ENCODE data around the gene AKNA. TPM values are rescaled to one million over a fixed set of nuclear protein-coding genes. Genes with fewer than 3 reads are reported as not detected.

The AKNA gene
- total RNA-seq, 8 experiments from 2014 or later = 2.7 to 25.7 (median 10.8) TPM

- ATAC-seq (replicated peaks in 6 of 8) = no peak
- 63 to 100% (median 87%) methylated on average over 1 to 8 of the region's 8 CpGs; no CpG with 5 or more reads in 5 of the 10 experiments for WGBS, 10 experiments
- no peak overlapping the region for H3K27ac ChIP-seq
These were observed 9.8 kb downstream of the AKNA start for GRCh38 chr9:114378016-114378415.

DNA sequence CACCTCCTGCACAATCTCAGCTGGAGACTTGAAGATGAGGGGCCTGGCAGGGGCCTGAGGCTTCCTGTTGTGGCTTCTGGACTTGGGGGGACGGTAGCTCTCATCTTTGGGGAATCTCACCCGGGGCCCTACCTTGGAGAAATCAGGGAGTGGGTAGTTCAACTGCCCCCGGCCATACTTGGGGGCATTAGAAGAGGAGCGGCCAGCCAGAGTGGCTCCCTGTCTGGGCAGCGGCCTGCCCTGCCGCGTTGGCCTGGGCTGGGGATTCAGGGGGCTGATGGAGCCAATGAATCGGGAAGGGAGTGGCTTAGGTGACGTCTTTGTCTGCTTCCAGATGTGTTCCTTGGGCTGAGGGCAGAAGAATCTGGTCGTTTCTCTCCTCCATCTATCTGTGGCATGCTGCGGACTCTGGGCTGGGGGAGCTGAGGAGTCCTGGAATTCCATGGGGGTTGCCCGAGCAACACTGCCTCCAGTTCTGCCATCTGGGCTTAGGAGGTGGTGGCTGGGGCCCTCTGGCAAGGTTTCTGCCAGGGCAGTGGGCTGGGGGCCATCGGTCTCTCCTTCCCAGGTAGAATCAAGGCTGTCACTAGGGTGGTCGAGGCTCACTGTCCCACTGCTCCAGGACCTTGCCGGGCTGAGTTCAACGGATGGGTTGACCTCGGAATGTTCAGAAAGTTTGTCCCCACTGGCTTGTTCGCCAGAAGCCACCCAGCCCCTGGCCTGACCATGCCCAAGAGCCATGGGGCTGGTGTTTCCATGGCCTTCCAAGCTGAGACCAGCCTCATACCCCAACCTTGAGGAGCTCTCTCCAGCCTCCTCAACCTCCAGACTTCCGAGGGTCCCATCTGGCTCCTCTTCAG, 11.0 kb downstream of the AKNA start:
- Histone ChIP-seq H3K4me1 (replicated peaks in 1 of 2) (peaks cover 2% of the 10 kb centered on the region in 2 donors), H3K27ac (no peak overlapping the region), H3K4me3 (no peak overlapping the region)
- peak in 3 of 8 experiments; percentile 47 to 82 (median 51) for ATAC-seq (replicated peaks in 6 of 8)
- WGBS, 10 experiments = 79 to 100% (median 94%) methylated on average over 1 to 11 of the region's 19 CpGs; no CpG with 5 or more reads in 5 of the 10 experiments
- in situ Hi-C loops (cut with MboI; ENCODE audit: low pct_unique_long_range_greater_than_20kb in 2 of 9, low sequenced_read_pairs in 9 of 9, unreplicated experiment in 9 of 9) = no loop called here

More at GRCh38 chr9:114378016-114378415, 9.8 kb downstream of the AKNA start:
- Histone ChIP-seq H3K4me3 (no peak overlapping the region), H3K4me1 (replicated peaks in 1 of 2) (peaks cover 2% of the 10 kb centered on the region in 2 donors)
- in situ Hi-C loops (cut with MboI; ENCODE audit: low pct_unique_long_range_greater_than_20kb in 2 of 9, low sequenced_read_pairs in 9 of 9, unreplicated experiment in 9 of 9) = no loop called here

GRCh38 chr9:114375386-114376175, 12.2 kb downstream of the AKNA start:
- in situ Hi-C loops (cut with MboI; ENCODE audit: low pct_unique_long_range_greater_than_20kb in 2 of 9, low sequenced_read_pairs in 9 of 9, unreplicated experiment in 9 of 9) = no loop called here
- Histone ChIP-seq H3K4me3 (no peak overlapping the region), H3K4me1 (replicated peaks in 1 of 2) (peaks cover 13 to 14% of the 10 kb centered on the region in 2 donors), H3K27ac (no peak overlapping the region)
- ATAC-seq (replicated peaks in 6 of 8) = no peak
- 82 to 100% (median 86%) methylated on average over 2 to 7 of the region's 9 CpGs for WGBS, 10 experiments

DNA sequence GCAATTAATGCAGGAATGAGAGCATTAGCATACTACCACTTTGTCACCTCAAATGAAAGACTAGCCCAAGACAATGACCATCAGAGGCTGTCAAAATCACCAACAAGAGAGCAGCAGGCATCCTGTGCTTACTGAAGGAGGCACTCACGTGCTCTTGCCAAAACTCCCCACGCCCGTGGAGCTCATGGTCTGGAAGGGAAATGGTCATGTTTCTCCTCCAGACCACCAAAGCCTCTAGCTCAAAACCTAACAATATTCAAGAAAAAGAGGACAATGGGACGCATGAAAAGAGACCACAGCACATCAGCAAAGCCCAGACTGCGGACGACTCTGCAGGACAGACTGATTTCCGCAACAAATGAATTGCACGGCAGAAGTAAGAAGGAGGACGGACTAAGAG, 12.8 kb downstream of the AKNA start:
- Histone ChIP-seq H3K27ac (no peak overlapping the region), H3K4me3 (no peak overlapping the region), H3K4me1 (replicated peaks in 1 of 2) (peaks cover 19 to 20% of the 10 kb centered on the region in 2 donors)
- WGBS, 10 experiments = 43 to 97% (median 73%) methylated on average over 2 to 9 of the region's 9 CpGs
- no peak for ATAC-seq (replicated peaks in 6 of 8)
- in situ Hi-C loops (cut with MboI; ENCODE audit: low pct_unique_long_range_greater_than_20kb in 2 of 9, low sequenced_read_pairs in 9 of 9, unreplicated experiment in 9 of 9) = no loop called here

GRCh38 chr9:114373960-114374730, 13.6 kb downstream of the AKNA start:
- no peak for ATAC-seq (replicated peaks in 6 of 8)
- no peak overlapping the region for H3K27ac ChIP-seq
- in situ Hi-C loops (cut with MboI; ENCODE audit: low pct_unique_long_range_greater_than_20kb in 2 of 9, low sequenced_read_pairs in 9 of 9, unreplicated experiment in 9 of 9) = no loop called here
- peaks cover 22 to 24% of the 10 kb centered on the region in 2 donors for H3K4me1 ChIP-seq (replicated peaks in 1 of 2)
- 47 to 100% (median 91%) methylated on average over 1 to 8 of the region's 16 CpGs; no CpG with 5 or more reads in 1 of the 10 experiments for WGBS, 10 experiments
- H3K4me3 ChIP-seq = no peak overlapping the region

DNA sequence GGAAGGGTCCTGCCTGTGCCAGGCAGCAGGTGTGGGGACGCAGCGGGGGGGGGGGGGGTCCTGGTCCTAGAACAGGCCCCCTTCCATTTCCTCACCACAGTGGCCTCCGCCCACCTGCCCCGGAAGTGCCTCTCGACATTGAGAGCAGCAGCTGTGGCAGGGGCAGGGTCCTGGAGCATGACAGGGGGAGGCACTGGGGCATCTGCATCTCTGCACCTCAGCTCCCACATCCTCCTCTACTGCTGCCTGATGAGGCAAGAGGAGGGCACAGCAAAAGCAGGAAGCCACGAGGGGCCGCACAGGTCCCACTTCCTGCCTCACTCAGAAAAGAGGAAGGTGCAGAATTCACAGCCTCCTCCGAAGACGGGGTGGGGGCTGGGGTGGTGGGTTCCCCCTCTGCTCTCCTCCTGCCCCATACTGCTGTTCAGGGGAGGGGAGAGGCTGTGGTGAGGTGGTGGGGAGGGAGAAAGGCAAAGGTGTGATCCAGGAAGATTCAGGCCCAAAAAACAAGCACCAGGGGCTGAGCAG, 14.8 kb downstream of the AKNA start:
- 100% methylated on average over 1 of the region's 9 CpGs; no CpG with 5 or more reads in 9 of the 10 experiments for WGBS, 10 experiments
- Histone ChIP-seq H3K4me1 (replicated peaks in 1 of 2) (peaks cover 22 to 24% of the 10 kb centered on the region in 2 donors), H3K27ac (no peak overlapping the region), H3K4me3 (no peak overlapping the region)
- in situ Hi-C loops (cut with MboI; ENCODE audit: low pct_unique_long_range_greater_than_20kb in 2 of 9, low sequenced_read_pairs in 9 of 9, unreplicated experiment in 9 of 9) = no loop called here
- no peak for ATAC-seq (replicated peaks in 6 of 8)

GRCh38 chr9:114371973-114372917, 15.5 kb downstream of the AKNA start:
- WGBS, 10 experiments = 60 to 82% (median 80%) methylated on average over 1 to 5 of the region's 14 CpGs; no CpG with 5 or more reads in 7 of the 10 experiments
- H3K4me3 ChIP-seq = no peak overlapping the region
- no peak overlapping the region for H3K27ac ChIP-seq
- ATAC-seq (replicated peaks in 6 of 8) = peak in 2 of 8 experiments; percentile 25 to 49
- in situ Hi-C loops (cut with MboI; ENCODE audit: low pct_unique_long_range_greater_than_20kb in 2 of 9, low sequenced_read_pairs in 9 of 9, unreplicated experiment in 9 of 9) = no loop called here
- H3K4me1 ChIP-seq (replicated peaks in 1 of 2) = peaks cover 22 to 24% of the 10 kb centered on the region in 2 donors

- peak overlapping the region; percentile 75 for H3K27ac ChIP-seq
- WGBS, 10 experiments = 100% methylated on average over 3 of the region's 7 CpGs; no CpG with 5 or more reads in 9 of the 10 experiments
These were observed 16.3 kb downstream of the AKNA start for GRCh38 chr9:114371343-114371944.

DNA sequence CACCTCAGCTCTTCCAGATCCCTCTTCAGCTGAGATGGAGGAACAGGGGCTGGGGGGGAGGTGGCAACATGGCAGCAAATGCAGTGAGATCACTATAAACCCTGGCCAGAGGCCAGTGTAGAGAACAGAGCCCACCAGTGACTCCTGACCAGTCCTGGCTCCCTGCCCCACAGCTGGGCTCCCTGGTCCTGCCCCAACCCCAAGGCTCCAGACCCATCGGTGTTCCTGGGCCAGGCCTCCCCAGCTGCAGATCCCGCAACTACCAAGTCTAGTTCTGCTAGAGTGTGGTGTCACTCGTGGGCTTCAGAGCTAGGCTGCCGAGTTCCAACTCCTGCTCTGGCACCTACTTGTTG, 16.8 kb downstream of the AKNA start:
- H3K4me3 ChIP-seq = no peak overlapping the region
- in situ Hi-C loops (cut with MboI; ENCODE audit: low pct_unique_long_range_greater_than_20kb in 2 of 9, low sequenced_read_pairs in 9 of 9, unreplicated experiment in 9 of 9) = no loop called here
- peak overlapping the region; percentile 75 for H3K27ac ChIP-seq

More at GRCh38 chr9:114371343-114371944, 16.3 kb downstream of the AKNA start:
- ATAC-seq (replicated peaks in 6 of 8) = no peak
- no peak overlapping the region for H3K4me3 ChIP-seq
- H3K4me1 ChIP-seq (replicated peaks in 1 of 2) = peaks cover 22 to 24% of the 10 kb centered on the region in 2 donors
- in situ Hi-C loops (cut with MboI; ENCODE audit: low pct_unique_long_range_greater_than_20kb in 2 of 9, low sequenced_read_pairs in 9 of 9, unreplicated experiment in 9 of 9) = no loop called here

DNA sequence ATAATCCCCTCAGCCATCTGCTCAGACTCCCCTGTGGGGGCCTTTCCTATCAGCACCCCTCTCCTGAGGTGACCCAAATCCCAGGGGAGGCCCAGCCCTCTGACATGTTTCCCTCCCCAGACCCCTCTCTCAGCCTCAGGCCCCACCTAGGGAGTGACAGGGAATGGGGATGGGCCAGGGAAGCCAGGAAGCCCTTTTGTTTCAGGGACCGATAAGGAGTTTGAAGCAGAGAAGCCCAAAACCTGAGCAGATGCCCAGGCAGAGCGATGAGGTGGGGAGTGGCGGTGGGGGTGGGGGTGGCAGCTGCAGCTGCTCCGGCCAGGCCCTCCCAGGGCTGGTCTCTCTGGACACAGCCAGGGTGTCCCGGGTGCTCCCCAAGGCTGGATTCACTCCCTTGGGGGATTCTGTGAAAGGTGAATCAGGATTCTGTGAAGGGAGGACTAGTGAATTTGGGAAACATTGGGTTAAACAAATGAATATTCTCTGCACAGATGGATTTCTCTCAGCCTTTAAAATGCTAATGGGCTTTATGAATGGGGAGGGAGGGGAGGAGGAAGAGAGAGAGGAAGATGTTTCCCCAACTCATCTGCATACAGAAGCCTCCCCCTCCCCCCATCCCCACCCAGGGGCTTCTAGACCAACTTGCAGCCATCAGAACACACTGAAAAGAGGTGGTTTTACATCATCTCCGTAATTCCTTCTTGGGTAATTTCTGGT, 17.4 kb downstream of the AKNA start:
- Histone ChIP-seq H3K4me3 (no peak overlapping the region), H3K27ac (peak overlapping the region; percentile 75), H3K4me1 (replicated peaks in 1 of 2) (peaks cover 22 to 24% of the 10 kb centered on the region in 2 donors)
- ATAC-seq (replicated peaks in 6 of 8) = peak; percentile 19 to 78 (median 76)
- 0% methylated on average over 1 of the region's 6 CpGs; no CpG with 5 or more reads in 9 of the 10 experiments for WGBS, 10 experiments
- in situ Hi-C loops (cut with MboI; ENCODE audit: low pct_unique_long_range_greater_than_20kb in 2 of 9, low sequenced_read_pairs in 9 of 9, unreplicated experiment in 9 of 9) = no loop called here

More for the DNA sequence above, 16.8 kb downstream of the AKNA start:
- peak in 7 of 8 experiments; percentile 6 to 66 (median 32) for ATAC-seq (replicated peaks in 6 of 8)
- WGBS, 10 experiments = 20 to 90% (median 71%) methylated on average over 1 to 3 of the region's 4 CpGs; no CpG with 5 or more reads in 4 of the 10 experiments
- H3K4me1 ChIP-seq (replicated peaks in 1 of 2) = peaks cover 22 to 24% of the 10 kb centered on the region in 2 donors
